ENCODE results near the gene COX4I2. TPM values are rescaled to one million over a fixed set of nuclear protein-coding genes. Genes with fewer than 3 reads are reported as not detected.

COX4I2 gene
- polyA plus RNA-seq, 1 donor from 2014 or later = not detected

GRCh38 chr20:31675828-31676608 lies 38.3 kb downstream of the COX4I2 start:
- Histone ChIP-seq H4K20me1 (ENCODE audit: insufficient read depth) (no peaks in the 10 kb centered on the region), H3K9me3 (ENCODE audit: low read length) (no peaks in the 10 kb centered on the region), H3K79me2 (replicated peaks; ENCODE audit: insufficient read depth, low read length) (peaks cover 4% of the 10 kb centered on the region), H3K4me2 (ENCODE audit: low read length) (no peak overlapping the region), H3K4me3 (ENCODE audit: low read length) (no peak overlapping the region), H3K27me3 (ENCODE audit: insufficient read depth, low read depth, low read length) (no peaks in the 10 kb centered on the region), H3K36me3 (ENCODE audit: insufficient read depth, low read length) (no peaks in the 10 kb centered on the region), H3K27ac (ENCODE audit: low read length) (no peak overlapping the region), H3K9me2 (ENCODE audit: insufficient read depth, low read length) (no peaks in the 10 kb centered on the region), H2AFZ (ENCODE audit: low read depth, low read length) (no peak overlapping the region), H3F3A (ENCODE audit: insufficient read depth, low read length, poor library complexity, severe bottlenecking) (no peaks in the 10 kb centered on the region), H3K9ac (ENCODE audit: low read length) (no peak overlapping the region)
- TF ChIP-seq REST (IDR thresholded peaks at IDR 0.05; ENCODE audit: borderline replicate concordance) (no peak), EZH2 (IDR thresholded peaks at IDR 0.05; ENCODE audit: borderline replicate concordance, insufficient read depth, low read length, poor library complexity, severe bottlenecking) (no peak), MXI1 (conservative IDR thresholded peaks at IDR 0.05; ENCODE audit: poor library complexity, severe bottlenecking) (no peak), SMC3 (conservative IDR thresholded peaks at IDR 0.05; ENCODE audit: poor library complexity) (no peak), EP300 (conservative IDR thresholded peaks at IDR 0.05; ENCODE audit: poor library complexity, severe bottlenecking) (no peak), CTCF (IDR thresholded peaks at IDR 0.05; ENCODE audit: poor library complexity, severe bottlenecking) (no peak), TAF1 (IDR thresholded peaks at IDR 0.05; ENCODE audit: low read depth) (no peak), RAD21 (conservative IDR thresholded peaks at IDR 0.05) (no peak), POLR2AphosphoS5 (IDR thresholded peaks at IDR 0.05) (no peak)

- no peak overlapping the region for H3K9ac ChIP-seq (ENCODE audit: low read length)
- H3K27me3 ChIP-seq (ENCODE audit: insufficient read depth, low read depth, low read length) = no peaks in the 10 kb centered on the region
- no peaks in the 10 kb centered on the region for H3F3A ChIP-seq (ENCODE audit: insufficient read depth, low read length, poor library complexity, severe bottlenecking)
- no peak overlapping the region for H3K27ac ChIP-seq (ENCODE audit: low read length)
- H3K9me2 ChIP-seq (ENCODE audit: insufficient read depth, low read length) = no peaks in the 10 kb centered on the region
- peaks cover 3% of the 10 kb centered on the region for H4K20me1 ChIP-seq (ENCODE audit: insufficient read depth)
- no peak overlapping the region for H2AFZ ChIP-seq (ENCODE audit: low read depth, low read length)
- H3K4me2 ChIP-seq (ENCODE audit: low read length) = no peak overlapping the region
- H3K4me3 ChIP-seq (ENCODE audit: low read length) = no peak overlapping the region
- no peaks in the 10 kb centered on the region for H3K9me3 ChIP-seq (ENCODE audit: low read length)
- H3K79me2 ChIP-seq (replicated peaks; ENCODE audit: insufficient read depth, low read length) = no peaks in the 10 kb centered on the region
- TF ChIP-seq SMC3 (conservative IDR thresholded peaks at IDR 0.05; ENCODE audit: poor library complexity) (no peak), EP300 (conservative IDR thresholded peaks at IDR 0.05; ENCODE audit: poor library complexity, severe bottlenecking) (no peak), CTCF (IDR thresholded peaks at IDR 0.05; ENCODE audit: poor library complexity, severe bottlenecking) (no peak), REST (IDR thresholded peaks at IDR 0.05; ENCODE audit: borderline replicate concordance) (no peak), MXI1 (conservative IDR thresholded peaks at IDR 0.05; ENCODE audit: poor library complexity, severe bottlenecking) (no peak), EZH2 (IDR thresholded peaks at IDR 0.05; ENCODE audit: borderline replicate concordance, insufficient read depth, low read length, poor library complexity, severe bottlenecking) (no peak), RAD21 (conservative IDR thresholded peaks at IDR 0.05) (no peak), TAF1 (IDR thresholded peaks at IDR 0.05; ENCODE audit: low read depth) (no peak), POLR2AphosphoS5 (IDR thresholded peaks at IDR 0.05) (no peak)
- H3K36me3 ChIP-seq (ENCODE audit: insufficient read depth, low read length) = no peaks in the 10 kb centered on the region
Measured at GRCh38 chr20:31676609-31676989, 38.9 kb downstream of the COX4I2 start.

All from neural cell (in vitro differentiated cells).